ENCODE results near the gene GRPEL1.

GRPEL1 gene

GRCh38 chr4:7066006-7066405, 1.9 kb downstream of the GRPEL1 start:
- no peak for DNase-seq (ENCODE audit: low spot score)
- in situ Hi-C loops (cut with MboI; ENCODE audit: low sequenced_read_pairs, unreplicated experiment) = loop anchor here (10.0 kb wide), 1 partner anchor 351 kb away; the partner anchor contains the start of gene BLOC1S4
- no peak for TF ChIP-seq CTCF (IDR thresholded peaks at IDR 0.05; ENCODE audit: borderline replicate concordance, control extremely low read depth, extremely low read depth, insufficient read depth, missing control alignments)

GRCh38 chr4:7063362-7063761, 4.5 kb downstream of the GRPEL1 start:
- in situ Hi-C loops (cut with MboI; ENCODE audit: low sequenced_read_pairs, unreplicated experiment) = loop anchor here (10.0 kb wide), 1 partner anchor 349 kb away; the partner anchor contains the start of gene BLOC1S4
- TF ChIP-seq CTCF (IDR thresholded peaks at IDR 0.05; ENCODE audit: borderline replicate concordance, control extremely low read depth, extremely low read depth, insufficient read depth, missing control alignments) = no peak
- DNase-seq (ENCODE audit: low spot score) = no peak

- in situ Hi-C loops (cut with MboI; ENCODE audit: low sequenced_read_pairs, unreplicated experiment) = loop anchor here (10.0 kb wide), 1 partner anchor 348 kb away; the partner anchor contains the start of gene BLOC1S4
Observed at GRCh38 chr4:7062816-7063215, 5.0 kb downstream of the GRPEL1 start.

GRCh38 chr4:7061815-7062214, 6.0 kb downstream of the GRPEL1 start:
- TF ChIP-seq CTCF (IDR thresholded peaks at IDR 0.05; ENCODE audit: borderline replicate concordance, control extremely low read depth, extremely low read depth, insufficient read depth, missing control alignments) = no peak
- in situ Hi-C loops (cut with MboI; ENCODE audit: low sequenced_read_pairs, unreplicated experiment) = loop anchor here (10.0 kb wide), 1 partner anchor 347 kb away; the partner anchor contains the start of gene BLOC1S4
- no peak for DNase-seq (ENCODE audit: low spot score)

More at GRCh38 chr4:7062816-7063215, 5.0 kb downstream of the GRPEL1 start:
- no peak for TF ChIP-seq CTCF (IDR thresholded peaks at IDR 0.05; ENCODE audit: borderline replicate concordance, control extremely low read depth, extremely low read depth, insufficient read depth, missing control alignments)
- DNase-seq (ENCODE audit: low spot score) = no peak

GRCh38 chr4:7060346-7061150, 7.3 kb downstream of the GRPEL1 start:
- in situ Hi-C loops (cut with MboI; ENCODE audit: low sequenced_read_pairs, unreplicated experiment) = loop anchor here (10.0 kb wide), 1 partner anchor 346 kb away; the partner anchor contains the start of gene BLOC1S4
- DNase-seq (ENCODE audit: low spot score) = no peak
- no peak for TF ChIP-seq CTCF (IDR thresholded peaks at IDR 0.05; ENCODE audit: borderline replicate concordance, control extremely low read depth, extremely low read depth, insufficient read depth, missing control alignments)

- no peak for DNase-seq (ENCODE audit: low spot score)
- TF ChIP-seq CTCF (IDR thresholded peaks at IDR 0.05; ENCODE audit: borderline replicate concordance, control extremely low read depth, extremely low read depth, insufficient read depth, missing control alignments) = no peak
- in situ Hi-C loops (cut with MboI; ENCODE audit: low sequenced_read_pairs, unreplicated experiment) = loop anchor here (10.0 kb wide), 1 partner anchor 345 kb away; the partner anchor contains the start of gene BLOC1S4
Observed at GRCh38 chr4:7059662-7060061, 8.2 kb downstream of the GRPEL1 start.

Data from GM13976 (cell line).